Right lobe of liver (tissue), 4 donors: ENCODE measurements around the gene ZNF701.

Experiments
- CTCF ChIP-seq, 4 donors: fragments of 200-600 bp in 3 of 4; fragments of 450-650 bp in 1 of 4; IDR thresholded peaks; one replicate each; pipeline versions ENCODE4 v1.5.1 to v1.8.0; 2016 to 2022; ENCODE audit warnings: antibody characterized with exemption in 4 of 4, mild to moderate bottlenecking in 2 of 4
- POLR2A ChIP-seq: fragments of 450-650 bp; IDR thresholded peaks from one replicate; pipeline ENCODE4 v1.6.1; 2017; ENCODE audit warnings: antibody characterized with exemption, mild to moderate bottlenecking
- donor health status: DM: no; HTN: no; CAD: no.
- donor health status: DM: no; HTN: no; CAD: no.
- donor health status: DM: no; HTN: yes; CAD: no.

- TF ChIP-seq CTCF (IDR thresholded peaks at IDR 0.05) = no peak
- no peak for TF ChIP-seq POLR2A
These were observed 65.9 kb downstream of the ZNF701 start for GRCh38 chr19:52635786-52636570.
